AG04450 (cell line): ENCODE results near the gene PLAAT2. TPM values are rescaled to one million over a fixed set of nuclear protein-coding genes. Genes with fewer than 3 reads are reported as not detected.

Experiments used
- CTCF ChIA-PET: fragments of 300-600, 350-600 bp; formaldehyde crosslinking; extraction: SDS; loops from one replicate; lab custom pipeline; 2022; ENCODE audit warnings: antibody characterized with exemption, inconsistent platforms; lab: Charles Lee
- POLR2A ChIA-PET: fragments of 350-600 bp; formaldehyde crosslinking; extraction: SDS; loops from one replicate; lab custom pipeline; 2021; ENCODE audit warnings: antibody characterized with exemption, inconsistent platforms; lab: Yijun Ruan, JAX
- DNase-seq: peaks from one replicate; pipeline ENCODE4 v3.0.0-alpha.2; 2011; ENCODE audit warnings: low read depth, low spot score
- H3K27ac ChIP-seq: one replicate; pipeline ENCODE4 v1.5.1; 2012; ENCODE audit warnings: low read depth, low read length, control low read depth
- H3K27me3 ChIP-seq: one replicate; pipeline ENCODE4 v1.6.0; 2012; ENCODE audit warnings: low read length; ENCODE audit not compliant: control insufficient read depth, insufficient read depth
- H3K4me3 ChIP-seq: 2 replicates; pipeline ENCODE4 v1.5.1; 2011; ENCODE audit warnings: mild to moderate bottlenecking, low read depth, low read length, control low read depth
- H3K9me3 ChIP-seq: 2 replicates; pipeline ENCODE4 v1.5.1; 2012; ENCODE audit warnings: low read length; ENCODE audit not compliant: control insufficient read depth, insufficient read depth
- polyA plus RNA-seq: library from polyadenylated mRNA; depleted of rRNA; stranded (reverse); fragments of >200 nt; gene quantifications from 2 replicates; pipeline ENCODE4 v1.2.3, GENCODE V29; 2011
- TF ChIP-seq, protein P1 (sequence below): IDR thresholded peaks from 2 replicates; pipeline ENCODE4 v1.5.1; 2011; ENCODE audit warnings: low read depth, low read length, control low read depth, inconsistent platforms

Gene PLAAT2
- polyA plus RNA-seq, 1 experiment = not detected

DNA sequence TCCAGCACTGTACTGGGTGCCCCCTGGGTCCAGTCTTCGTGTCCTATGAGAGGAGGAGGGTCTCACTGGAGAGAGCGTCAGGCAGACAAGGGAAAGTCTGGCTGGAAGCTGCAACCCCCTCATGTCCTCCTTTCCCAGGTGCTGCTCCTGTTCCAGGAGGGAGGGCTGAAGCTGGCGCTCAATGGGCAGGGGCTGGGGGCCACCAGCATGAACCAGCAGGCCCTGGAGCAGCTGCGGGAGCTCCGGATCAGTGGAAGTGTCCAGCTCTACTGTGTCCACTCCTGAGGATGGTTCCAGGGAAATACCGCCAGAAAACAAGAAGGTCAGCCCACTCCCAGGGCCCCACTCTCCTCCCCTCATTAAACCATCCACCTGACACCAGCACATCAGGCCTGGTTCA is 47.1 kb downstream of the PLAAT2 start:
- TF ChIP-seq, protein P1, sequence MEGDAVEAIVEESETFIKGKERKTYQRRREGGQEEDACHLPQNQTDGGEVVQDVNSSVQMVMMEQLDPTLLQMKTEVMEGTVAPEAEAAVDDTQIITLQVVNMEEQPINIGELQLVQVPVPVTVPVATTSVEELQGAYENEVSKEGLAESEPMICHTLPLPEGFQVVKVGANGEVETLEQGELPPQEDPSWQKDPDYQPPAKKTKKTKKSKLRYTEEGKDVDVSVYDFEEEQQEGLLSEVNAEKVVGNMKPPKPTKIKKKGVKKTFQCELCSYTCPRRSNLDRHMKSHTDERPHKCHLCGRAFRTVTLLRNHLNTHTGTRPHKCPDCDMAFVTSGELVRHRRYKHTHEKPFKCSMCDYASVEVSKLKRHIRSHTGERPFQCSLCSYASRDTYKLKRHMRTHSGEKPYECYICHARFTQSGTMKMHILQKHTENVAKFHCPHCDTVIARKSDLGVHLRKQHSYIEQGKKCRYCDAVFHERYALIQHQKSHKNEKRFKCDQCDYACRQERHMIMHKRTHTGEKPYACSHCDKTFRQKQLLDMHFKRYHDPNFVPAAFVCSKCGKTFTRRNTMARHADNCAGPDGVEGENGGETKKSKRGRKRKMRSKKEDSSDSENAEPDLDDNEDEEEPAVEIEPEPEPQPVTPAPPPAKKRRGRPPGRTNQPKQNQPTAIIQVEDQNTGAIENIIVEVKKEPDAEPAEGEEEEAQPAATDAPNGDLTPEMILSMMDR = no peak
- Histone ChIP-seq H3K4me3 (no peak overlapping the region), H3K27ac (no peak overlapping the region), H3K9me3 (no peaks in the 10 kb centered on the region), H3K27me3 (no peaks in the 10 kb centered on the region)
- DNase-seq = no peak
- CTCF ChIA-PET = no interaction called here
- POLR2A ChIA-PET = no interaction called here

DNA sequence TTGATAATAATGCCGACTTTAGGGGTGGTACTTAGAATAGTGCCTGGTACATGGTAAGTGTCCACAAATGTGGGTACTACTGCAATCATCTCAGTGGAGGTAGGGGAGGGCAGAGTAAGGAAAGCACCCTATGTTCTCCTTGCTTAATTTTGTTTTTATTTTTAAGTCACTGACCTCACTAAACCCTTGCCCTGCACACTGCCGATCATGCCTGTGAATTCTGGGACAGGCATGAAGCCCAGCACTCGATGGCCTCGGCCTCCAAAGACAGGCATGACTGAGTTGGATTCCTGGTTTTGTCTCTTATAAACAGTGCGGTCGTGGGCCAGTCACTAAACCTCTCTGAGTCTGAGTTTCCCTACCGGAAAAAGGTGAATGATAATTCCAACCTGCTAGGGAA is 50.4 kb downstream of the PLAAT2 start:
- ChIA-PET POLR2A (no interaction called here), CTCF (no interaction called here)
- Histone ChIP-seq H3K27ac (no peak overlapping the region), H3K9me3 (no peaks in the 10 kb centered on the region; the same call in 1 of the 2 replicates), H3K4me3 (no peak overlapping the region), H3K27me3 (no peaks in the 10 kb centered on the region)
- DNase-seq = no peak
- TF ChIP-seq, protein P1 = no peak

DNA sequence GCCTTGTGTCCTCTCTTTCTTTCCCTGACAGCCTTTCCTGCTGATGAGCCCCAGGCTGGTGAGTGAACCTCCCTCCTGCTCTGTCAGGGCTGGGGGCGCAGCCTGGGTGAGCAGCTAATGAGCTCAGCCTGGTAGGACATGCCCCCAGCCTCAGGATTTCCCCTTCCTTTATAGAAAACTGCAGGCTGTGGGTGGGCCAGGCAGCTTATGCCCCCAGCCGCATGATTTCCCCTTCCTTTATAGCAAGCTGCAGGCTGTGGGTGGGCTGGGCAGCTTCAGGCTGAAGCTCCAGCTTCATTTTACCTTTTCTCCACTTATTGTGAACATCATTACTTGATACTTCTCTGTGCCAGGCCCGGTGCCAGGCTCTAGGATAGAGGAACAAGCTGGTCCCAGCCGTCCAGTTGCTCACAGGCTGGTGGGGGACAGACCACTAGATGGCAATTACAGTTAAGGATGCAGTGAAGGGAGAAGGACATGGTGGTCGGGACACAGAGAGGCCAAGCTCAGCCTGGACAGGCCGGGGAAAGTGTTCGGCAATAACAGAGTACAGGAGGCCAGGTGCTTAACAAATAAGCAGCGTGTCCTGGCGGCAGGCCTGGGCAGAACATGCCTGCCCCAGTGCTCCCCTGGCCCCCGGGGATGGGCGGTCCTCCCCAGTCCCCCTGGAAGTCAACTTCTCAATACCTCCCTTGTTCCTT is 52.0 kb downstream of the PLAAT2 start:
- CTCF ChIA-PET = interaction anchor here (0.9 to 1.4 kb wide), 2 partner anchors 25 to 32 kb away, joined by 3 to 4 read pairs; no protein-coding TSS in a partner anchor
- no peak overlapping the region for H3K27ac ChIP-seq
- TF ChIP-seq, protein P1 = no peak
- DNase-seq = no peak
- POLR2A ChIA-PET = no interaction called here
- no peaks in the 10 kb centered on the region; the same call in 1 of the 2 replicates for H3K9me3 ChIP-seq
- H3K27me3 ChIP-seq = peaks cover 3% of the 10 kb centered on the region
- no peak overlapping the region for H3K4me3 ChIP-seq

DNA sequence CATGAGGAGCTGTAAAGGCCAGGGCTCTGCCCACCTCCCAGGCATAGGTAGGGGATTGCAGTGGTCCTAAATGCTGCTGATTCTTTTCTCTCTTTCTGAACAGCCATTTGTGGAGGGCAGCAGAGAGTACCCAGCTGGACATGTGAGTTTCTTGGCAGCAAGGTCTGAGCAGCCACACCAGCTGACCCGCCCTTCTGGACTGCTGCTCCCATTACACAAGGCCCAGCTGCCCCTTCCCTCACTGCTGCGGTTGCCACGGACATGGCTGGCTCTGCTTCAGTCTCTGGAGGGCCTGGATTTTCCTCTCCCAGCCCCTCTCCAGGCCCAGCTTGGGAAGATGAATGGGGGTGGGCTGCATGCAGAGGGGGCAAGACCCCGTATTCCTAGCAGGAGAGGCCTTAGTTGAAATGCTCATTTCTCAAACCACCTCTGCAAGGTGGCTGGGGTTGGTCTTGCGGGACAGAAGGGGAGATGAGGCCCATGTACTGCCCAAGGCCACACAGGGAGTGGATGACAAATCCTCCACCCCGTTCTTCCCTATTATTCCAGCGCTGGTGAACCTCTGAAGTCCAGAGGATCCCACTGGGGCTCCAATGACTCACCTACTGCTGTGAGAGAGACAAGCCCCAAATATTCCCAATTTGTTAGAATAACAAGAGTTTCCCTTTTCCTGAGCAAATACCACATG is 52.7 kb downstream of the PLAAT2 start:
- no peak overlapping the region for H3K27ac ChIP-seq
- H3K9me3 ChIP-seq = no peaks in the 10 kb centered on the region; the same call in 1 of the 2 replicates
- peaks cover 3% of the 10 kb centered on the region for H3K27me3 ChIP-seq
- ChIA-PET CTCF (interaction anchor here (0.5 to 1.4 kb wide), 3 partner anchors 25 to 124 kb away, joined by 3 to 4 read pairs (median 4); no protein-coding TSS in a partner anchor), POLR2A (no interaction called here)
- H3K4me3 ChIP-seq = no peak overlapping the region
- TF ChIP-seq, protein P1 = no peak
- DNase-seq = no peak

DNA sequence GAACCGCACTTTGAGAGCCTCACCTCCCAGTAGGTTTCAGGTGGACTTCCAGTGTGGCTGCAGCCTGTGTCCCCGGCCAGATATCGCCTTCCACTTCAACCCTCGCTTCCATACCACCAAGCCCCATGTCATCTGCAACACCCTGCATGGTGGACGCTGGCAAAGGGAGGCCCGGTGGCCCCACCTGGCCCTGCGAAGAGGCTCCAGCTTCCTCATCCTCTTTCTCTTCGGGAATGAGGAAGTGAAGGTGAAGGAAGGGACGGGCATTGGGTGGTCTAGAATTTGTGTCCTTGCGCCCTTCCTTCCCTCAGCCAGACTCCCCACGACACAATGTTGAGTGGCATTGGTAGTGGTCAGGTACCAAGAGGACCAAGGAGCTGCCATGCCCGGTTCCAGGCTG is 54.4 kb downstream of the PLAAT2 start:
- Histone ChIP-seq H3K4me3 (no peak overlapping the region), H3K27ac (no peak overlapping the region), H3K9me3 (no peaks in the 10 kb centered on the region; the same call in 1 of the 2 replicates), H3K27me3 (peaks cover 7% of the 10 kb centered on the region)
- TF ChIP-seq, protein P1 = no peak
- no peak for DNase-seq
- POLR2A ChIA-PET = no interaction called here
- CTCF ChIA-PET = interaction anchor here (0.7 kb wide), 1 partner anchor 127 kb away, joined by 3 read pairs; no protein-coding TSS in a partner anchor
